ENCODE data around the gene UBE2J1. TPM values are rescaled to one million over a fixed set of nuclear protein-coding genes. Genes with fewer than 3 reads are reported as not detected.
A peak's percentile ranks its signal among the peaks of the same experiment; 100 is the strongest.

Gene UBE2J1
- total RNA-seq, 1 donor = 54.4 TPM

DNA sequence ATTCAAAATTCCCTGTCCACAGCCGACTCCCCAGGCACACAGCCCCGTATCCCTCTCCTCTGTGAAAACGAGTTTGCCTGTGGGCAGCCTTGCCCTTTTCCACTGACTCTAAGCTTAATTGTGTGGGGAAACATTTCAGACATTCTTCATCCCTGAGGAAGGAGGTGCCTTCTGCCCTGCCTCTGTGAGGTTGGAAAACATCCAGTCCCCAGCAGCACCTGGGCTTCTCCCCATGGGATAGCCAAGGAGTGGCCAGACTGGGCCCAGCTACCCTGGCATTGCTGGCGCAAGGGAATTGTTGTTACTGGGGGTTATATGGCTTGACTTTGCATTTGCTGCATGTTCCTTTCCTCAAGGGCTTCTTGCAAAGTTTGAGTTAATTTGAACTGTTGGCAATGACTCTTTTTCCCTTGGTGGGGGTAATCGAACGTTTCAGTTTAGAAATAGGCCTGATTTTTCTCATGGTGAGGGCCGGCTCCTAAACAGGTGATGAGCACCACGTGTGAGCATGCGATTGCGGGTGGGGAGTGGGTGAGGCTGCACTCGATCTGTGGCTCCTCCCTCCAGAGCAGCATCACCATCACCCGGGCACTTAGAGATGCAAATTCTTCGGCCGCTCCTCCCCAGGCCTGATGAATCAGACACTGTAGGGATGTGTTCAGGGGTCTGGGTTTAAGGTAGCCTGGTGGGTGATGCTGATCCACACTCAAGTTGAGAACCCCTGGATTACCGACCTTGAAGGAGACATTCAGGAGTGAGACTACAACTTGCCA is 67.4 kb downstream of the UBE2J1 start:
- no peak for DNase-seq (ENCODE audit: low read depth)
- no peak overlapping the region for H3K4me3 ChIP-seq (ENCODE audit: low read depth, low read length)
- TF ChIP-seq, protein P1, sequence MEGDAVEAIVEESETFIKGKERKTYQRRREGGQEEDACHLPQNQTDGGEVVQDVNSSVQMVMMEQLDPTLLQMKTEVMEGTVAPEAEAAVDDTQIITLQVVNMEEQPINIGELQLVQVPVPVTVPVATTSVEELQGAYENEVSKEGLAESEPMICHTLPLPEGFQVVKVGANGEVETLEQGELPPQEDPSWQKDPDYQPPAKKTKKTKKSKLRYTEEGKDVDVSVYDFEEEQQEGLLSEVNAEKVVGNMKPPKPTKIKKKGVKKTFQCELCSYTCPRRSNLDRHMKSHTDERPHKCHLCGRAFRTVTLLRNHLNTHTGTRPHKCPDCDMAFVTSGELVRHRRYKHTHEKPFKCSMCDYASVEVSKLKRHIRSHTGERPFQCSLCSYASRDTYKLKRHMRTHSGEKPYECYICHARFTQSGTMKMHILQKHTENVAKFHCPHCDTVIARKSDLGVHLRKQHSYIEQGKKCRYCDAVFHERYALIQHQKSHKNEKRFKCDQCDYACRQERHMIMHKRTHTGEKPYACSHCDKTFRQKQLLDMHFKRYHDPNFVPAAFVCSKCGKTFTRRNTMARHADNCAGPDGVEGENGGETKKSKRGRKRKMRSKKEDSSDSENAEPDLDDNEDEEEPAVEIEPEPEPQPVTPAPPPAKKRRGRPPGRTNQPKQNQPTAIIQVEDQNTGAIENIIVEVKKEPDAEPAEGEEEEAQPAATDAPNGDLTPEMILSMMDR (IDR thresholded peaks at IDR 0.05; ENCODE audit: insufficient read depth, low read depth, low read length) = no peak

DNA sequence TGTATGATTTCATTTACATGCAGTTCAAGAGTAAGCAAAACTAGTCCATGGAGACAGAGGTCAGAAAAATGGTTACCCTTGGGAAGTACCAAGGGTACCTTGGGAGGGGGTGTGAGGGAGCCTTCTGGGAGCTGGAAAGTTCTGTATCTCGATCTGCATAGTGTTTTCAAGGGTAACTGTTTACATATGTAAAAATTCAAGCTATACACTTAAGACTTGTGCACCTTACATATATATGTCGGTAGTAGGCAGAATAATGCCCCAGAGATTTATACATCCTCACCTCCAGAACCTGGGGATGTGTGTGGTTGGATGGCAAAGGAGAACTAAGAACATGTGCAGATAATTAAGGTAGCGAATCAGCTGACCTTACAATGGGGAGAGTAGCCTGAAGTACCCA is 68.4 kb downstream of the UBE2J1 start:
- no peak for DNase-seq (ENCODE audit: low read depth)
- TF ChIP-seq, protein P1 (IDR thresholded peaks at IDR 0.05; ENCODE audit: insufficient read depth, low read depth, low read length) = no peak

DNA sequence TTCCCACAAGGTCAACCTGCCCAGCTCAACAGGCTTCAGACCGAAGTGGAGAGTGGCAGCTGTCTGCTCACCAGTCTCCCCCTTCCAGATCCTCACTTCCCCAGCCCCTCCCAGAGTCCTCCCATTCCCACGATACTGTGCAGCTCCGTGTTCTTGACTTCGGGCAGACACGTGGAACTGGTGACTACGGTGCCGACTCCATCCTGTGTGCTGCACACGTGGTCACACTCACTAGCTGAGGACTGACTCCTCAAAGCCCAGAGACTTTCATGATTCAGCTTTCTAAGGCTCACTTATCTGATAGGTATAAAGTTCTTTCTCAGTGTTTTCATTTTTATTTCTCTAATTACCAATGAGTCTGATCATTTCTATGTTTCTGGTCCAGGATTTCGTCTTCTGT is 69.8 kb downstream of the UBE2J1 start:
- TF ChIP-seq, protein P1 (IDR thresholded peaks at IDR 0.05; ENCODE audit: insufficient read depth, low read depth, low read length) = no peak
- no peak for DNase-seq (ENCODE audit: low read depth)
- H3K4me3 ChIP-seq (ENCODE audit: low read depth, low read length) = no peak overlapping the region

More for the DNA sequence above, 68.4 kb downstream of the UBE2J1 start:
- no peak overlapping the region for H3K4me3 ChIP-seq (ENCODE audit: low read depth, low read length)

DNA sequence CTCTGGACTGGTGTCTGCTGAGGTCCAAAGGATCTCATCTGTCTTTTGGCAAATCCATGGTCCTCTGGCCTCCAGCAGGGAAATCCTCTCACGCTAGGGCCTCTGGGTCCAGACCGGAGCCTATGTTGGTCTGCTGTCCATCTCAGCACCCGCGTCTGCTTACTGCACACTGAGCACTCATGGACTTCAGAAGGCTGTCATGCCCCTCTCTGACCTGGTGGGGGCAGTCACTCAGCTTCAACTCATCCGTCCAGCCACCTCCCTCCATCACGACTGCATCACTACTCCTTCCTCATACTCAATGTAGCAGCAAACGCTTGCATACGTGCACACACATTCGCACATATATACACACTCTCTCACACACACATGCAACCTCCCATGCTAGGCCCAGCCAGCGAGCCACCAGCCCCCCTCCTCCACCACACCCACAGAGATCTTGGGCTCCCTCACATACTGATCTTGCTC is 70.7 kb downstream of the UBE2J1 start:
- peak; percentile 52 for DNase-seq (ENCODE audit: low read depth)
- no peak overlapping the region for H3K4me3 ChIP-seq (ENCODE audit: low read depth, low read length)
- TF ChIP-seq, protein P1 (IDR thresholded peaks at IDR 0.05; ENCODE audit: insufficient read depth, low read depth, low read length) = peak; percentile 71

DNA sequence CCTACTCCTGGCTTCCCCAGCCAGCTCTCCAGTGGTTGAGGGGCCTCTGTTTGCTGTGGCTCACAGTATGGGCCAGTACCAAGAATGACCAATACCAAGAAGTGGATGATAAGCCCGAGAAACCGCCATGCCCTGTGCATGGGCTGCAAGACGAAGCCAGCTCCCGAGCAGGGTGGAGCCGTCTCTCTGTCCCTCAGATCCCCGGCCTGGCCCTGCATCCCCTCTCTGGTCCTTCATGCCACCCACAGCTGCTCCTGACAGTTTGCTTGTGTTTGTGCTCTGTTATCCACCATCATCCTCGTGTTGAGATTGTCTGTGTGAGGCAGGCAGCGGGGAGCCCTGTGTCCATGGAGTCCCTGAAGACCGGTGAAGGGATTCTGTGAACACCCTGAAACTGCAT is 73.6 kb downstream of the UBE2J1 start:
- no peak for DNase-seq (ENCODE audit: low read depth)
- TF ChIP-seq, protein P1 (IDR thresholded peaks at IDR 0.05; ENCODE audit: insufficient read depth, low read depth, low read length) = no peak
- no peak overlapping the region for H3K4me3 ChIP-seq (ENCODE audit: low read depth, low read length)

Other genes with a start within 250 kb of the UBE2J1 start
- gene SRSF12, start 234.7 kb downstream of the UBE2J1 start, total RNA-seq = under 0.01 and 0.86 TPM in 2 replicates
- 4.8 and 13.8 TPM in 2 replicates for gene PM20D2, start 206.7 kb downstream of the UBE2J1 start, total RNA-seq
- not detected in 2 replicates for gene GABRR1, start 135.4 kb downstream of the UBE2J1 start, total RNA-seq
- under 0.01 and 0.32 TPM in 2 replicates for gene GABRR2, start 37.4 kb downstream of the UBE2J1 start, total RNA-seq
- under 0.01 and 0.64 TPM in 2 replicates for gene RRAGD, start 59.6 kb upstream of the UBE2J1 start, total RNA-seq
- 1.3 TPM in 2 replicates for gene ANKRD6, start 80.4 kb upstream of the UBE2J1 start, total RNA-seq

Data from fibroblast of villous mesenchyme (primary cell).